GM19351 (cell line): ENCODE measurements around the gene TBX1.

Experiments
- ATAC-seq: cut with Tn5 transposase; IDR thresholded peaks from one replicate; pipeline ENCODE4 v1.9.1; 2021; ENCODE audit warnings: mild to moderate bottlenecking, moderate library complexity; ENCODE audit not compliant: unreplicated experiment

The TBX1 gene

GRCh38 chr22:19809741-19810140 lies 49.2 kb downstream of the TBX1 start:
- ATAC-seq: no peak

GRCh38 chr22:19810381-19811201 lies 50.0 kb downstream of the TBX1 start:
- ATAC-seq: no peak

- no peak for ATAC-seq
These were observed 50.6 kb downstream of the TBX1 start for GRCh38 chr22:19811211-19811621.

- no peak for ATAC-seq
These were observed 51.5 kb downstream of the TBX1 start for GRCh38 chr22:19811811-19812771.

GRCh38 chr22:19812910-19813309 lies 52.3 kb downstream of the TBX1 start:
- no peak for ATAC-seq

- ATAC-seq: no peak
These were observed 53.9 kb downstream of the TBX1 start for GRCh38 chr22:19814428-19814827.

GRCh38 chr22:19815093-19815822 lies 54.7 kb downstream of the TBX1 start:
- no peak for ATAC-seq

GRCh38 chr22:19815823-19816290 lies 55.3 kb downstream of the TBX1 start:
- no peak for ATAC-seq

- ATAC-seq: no peak
These were observed 56.0 kb downstream of the TBX1 start for GRCh38 chr22:19816372-19817119.
